ENCODE results near the gene B3GALT6.

Gene B3GALT6

DNA sequence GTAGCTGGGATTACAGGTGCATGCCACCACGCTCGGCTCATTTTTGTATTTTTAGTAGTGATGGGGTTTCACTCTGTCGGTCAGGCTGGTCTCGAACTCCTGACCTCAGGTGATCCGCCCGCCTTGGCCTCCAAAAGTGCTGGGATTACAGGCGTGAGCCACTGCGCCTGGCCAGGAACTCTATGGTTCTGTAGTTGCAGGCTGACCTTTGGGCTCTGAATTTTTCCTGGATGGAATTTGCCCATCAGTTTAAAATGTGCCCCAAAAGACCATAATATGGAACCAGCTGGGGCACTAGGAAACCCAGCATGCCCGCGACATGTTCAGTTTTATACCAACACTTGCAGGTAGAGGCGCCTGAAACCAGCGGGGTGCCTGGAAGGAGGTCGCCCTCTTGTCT is 46.6 kb downstream of the B3GALT6 start:
- in situ Hi-C loops (cut with MboI; ENCODE audit: low sequenced_read_pairs, unreplicated experiment) = no loop called here
- TF ChIP-seq, protein P1, sequence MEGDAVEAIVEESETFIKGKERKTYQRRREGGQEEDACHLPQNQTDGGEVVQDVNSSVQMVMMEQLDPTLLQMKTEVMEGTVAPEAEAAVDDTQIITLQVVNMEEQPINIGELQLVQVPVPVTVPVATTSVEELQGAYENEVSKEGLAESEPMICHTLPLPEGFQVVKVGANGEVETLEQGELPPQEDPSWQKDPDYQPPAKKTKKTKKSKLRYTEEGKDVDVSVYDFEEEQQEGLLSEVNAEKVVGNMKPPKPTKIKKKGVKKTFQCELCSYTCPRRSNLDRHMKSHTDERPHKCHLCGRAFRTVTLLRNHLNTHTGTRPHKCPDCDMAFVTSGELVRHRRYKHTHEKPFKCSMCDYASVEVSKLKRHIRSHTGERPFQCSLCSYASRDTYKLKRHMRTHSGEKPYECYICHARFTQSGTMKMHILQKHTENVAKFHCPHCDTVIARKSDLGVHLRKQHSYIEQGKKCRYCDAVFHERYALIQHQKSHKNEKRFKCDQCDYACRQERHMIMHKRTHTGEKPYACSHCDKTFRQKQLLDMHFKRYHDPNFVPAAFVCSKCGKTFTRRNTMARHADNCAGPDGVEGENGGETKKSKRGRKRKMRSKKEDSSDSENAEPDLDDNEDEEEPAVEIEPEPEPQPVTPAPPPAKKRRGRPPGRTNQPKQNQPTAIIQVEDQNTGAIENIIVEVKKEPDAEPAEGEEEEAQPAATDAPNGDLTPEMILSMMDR (IDR thresholded peaks at IDR 0.05; ENCODE audit: borderline replicate concordance, control extremely low read depth, extremely low read depth, insufficient read depth, missing control alignments) = no peak
- DNase-seq (ENCODE audit: low spot score) = no peak

DNA sequence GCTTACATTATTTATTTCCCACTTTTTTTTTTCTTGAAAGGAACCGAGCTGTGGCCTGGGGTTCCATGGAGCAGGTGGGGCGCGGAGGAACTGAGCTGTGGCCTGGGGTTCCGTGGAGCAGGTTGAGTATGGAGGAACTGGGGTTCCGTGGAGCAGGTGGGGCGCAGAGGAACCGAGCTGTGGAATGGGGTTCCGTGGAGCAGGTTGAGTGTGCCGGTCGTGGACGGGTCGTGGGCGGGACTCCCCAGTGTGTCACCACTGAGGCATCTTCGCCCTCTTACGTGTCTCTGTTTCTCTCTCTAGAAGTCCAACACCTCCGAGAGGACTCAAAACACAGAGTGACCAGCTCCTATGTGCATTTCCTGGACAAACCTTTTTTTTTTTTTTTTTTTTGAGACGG is 47.0 kb downstream of the B3GALT6 start:
- TF ChIP-seq, protein P1 (IDR thresholded peaks at IDR 0.05; ENCODE audit: borderline replicate concordance, control extremely low read depth, extremely low read depth, insufficient read depth, missing control alignments) = no peak
- in situ Hi-C loops (cut with MboI; ENCODE audit: low sequenced_read_pairs, unreplicated experiment) = no loop called here
- DNase-seq (ENCODE audit: low spot score) = no peak

DNA sequence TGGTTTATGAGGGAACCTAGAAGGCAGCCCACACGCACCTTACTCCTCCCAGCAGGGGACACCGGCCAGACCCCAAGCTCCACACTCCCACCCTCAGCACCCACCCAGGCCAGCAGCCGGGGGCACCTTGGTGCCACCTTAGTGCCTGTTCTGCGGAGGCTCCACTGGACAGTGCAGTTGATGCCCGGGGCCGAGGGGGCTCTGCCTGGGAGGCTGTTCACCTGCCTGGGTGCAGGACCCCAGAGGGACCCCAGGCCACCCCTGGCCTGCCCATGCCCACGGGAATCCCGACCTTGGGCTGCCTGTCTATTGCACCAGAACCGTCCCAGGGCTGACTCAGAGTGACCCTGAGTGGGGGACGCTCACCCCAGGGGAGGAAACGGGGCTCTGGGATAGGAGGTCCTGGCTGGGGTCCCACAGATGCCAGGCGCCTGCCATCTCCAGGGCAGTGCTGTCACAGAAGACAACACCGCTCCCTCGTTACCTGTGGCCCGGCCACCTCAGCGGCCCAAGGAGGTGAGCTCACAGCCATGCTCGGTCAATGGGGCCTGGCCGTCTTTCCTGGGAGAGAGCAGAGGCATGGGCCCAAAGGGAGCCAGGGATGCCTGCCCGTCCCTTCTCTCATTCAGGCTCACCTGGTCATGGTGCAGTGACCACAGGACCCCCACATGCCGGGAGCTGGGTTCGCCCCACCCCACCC is 48.9 kb downstream of the B3GALT6 start:
- in situ Hi-C loops (cut with MboI; ENCODE audit: low sequenced_read_pairs, unreplicated experiment) = no loop called here
- TF ChIP-seq, protein P1 (IDR thresholded peaks at IDR 0.05; ENCODE audit: borderline replicate concordance, control extremely low read depth, extremely low read depth, insufficient read depth, missing control alignments) = no peak
- no peak for DNase-seq (ENCODE audit: low spot score)

DNA sequence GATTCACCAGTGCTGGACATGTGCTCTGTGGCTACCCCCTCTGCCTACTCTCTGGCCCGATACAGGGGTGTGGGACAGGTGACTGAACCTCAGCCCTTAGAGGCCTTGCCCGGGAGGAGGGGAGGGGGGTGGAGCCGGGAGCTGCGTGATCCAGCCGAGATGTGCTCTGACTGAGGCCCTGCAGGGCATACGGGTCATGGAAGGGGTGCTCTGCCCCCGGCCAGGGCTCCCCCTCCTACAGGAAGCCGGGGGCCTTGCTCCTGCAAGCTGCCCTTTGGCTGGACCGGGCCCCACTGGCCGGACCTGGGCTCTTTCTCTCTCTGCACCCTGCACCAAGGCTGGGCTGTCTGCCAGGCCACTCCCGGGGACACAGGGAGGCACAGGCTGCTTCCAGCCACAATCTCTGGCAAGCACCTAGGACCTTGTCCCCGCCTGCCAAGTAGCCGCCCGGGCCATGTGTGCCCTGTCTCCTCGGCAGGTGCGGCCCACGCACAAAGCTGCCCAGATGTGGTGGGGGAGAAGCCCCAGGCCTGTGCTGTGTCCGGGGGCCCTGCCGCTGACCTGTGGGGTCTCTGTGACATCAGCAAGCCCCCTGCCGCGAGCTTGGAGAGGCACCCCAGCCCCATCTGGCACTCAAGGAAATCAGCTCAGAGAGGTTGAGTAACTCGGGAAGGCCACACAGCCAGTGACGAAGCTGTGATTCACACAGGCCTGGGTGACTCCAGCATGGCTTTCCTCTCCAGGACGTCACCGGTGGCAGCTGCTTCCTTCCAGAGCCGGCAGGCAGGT is 49.7 kb downstream of the B3GALT6 start:
- in situ Hi-C loops (cut with MboI; ENCODE audit: low sequenced_read_pairs, unreplicated experiment) = no loop called here
- no peak for DNase-seq (ENCODE audit: low spot score)
- TF ChIP-seq, protein P1 (IDR thresholded peaks at IDR 0.05; ENCODE audit: borderline replicate concordance, control extremely low read depth, extremely low read depth, insufficient read depth, missing control alignments) = no peak

DNA sequence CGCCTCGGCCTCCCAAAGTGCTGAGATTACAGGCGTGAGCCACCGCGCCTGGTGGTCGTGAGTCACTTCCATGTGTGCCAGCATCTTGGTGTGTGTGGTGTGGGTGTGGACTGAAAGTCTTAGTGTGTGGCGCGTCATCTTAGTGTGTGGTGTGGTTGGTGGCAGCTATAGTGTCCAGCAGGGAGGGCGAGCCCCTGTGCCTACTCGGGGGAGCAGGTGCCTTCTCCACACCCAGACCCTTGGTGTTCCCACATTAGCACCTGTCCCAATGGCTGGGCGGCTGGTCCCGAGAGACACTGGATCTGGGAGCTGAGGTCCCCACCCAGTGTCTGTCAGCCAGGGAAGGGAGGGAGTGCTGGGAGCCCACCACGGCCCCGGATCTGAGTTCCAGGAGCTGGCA is 51.0 kb downstream of the B3GALT6 start:
- in situ Hi-C loops (cut with MboI; ENCODE audit: low sequenced_read_pairs, unreplicated experiment) = no loop called here
- TF ChIP-seq, protein P1 (IDR thresholded peaks at IDR 0.05; ENCODE audit: borderline replicate concordance, control extremely low read depth, extremely low read depth, insufficient read depth, missing control alignments) = no peak
- DNase-seq (ENCODE audit: low spot score) = no peak

DNA sequence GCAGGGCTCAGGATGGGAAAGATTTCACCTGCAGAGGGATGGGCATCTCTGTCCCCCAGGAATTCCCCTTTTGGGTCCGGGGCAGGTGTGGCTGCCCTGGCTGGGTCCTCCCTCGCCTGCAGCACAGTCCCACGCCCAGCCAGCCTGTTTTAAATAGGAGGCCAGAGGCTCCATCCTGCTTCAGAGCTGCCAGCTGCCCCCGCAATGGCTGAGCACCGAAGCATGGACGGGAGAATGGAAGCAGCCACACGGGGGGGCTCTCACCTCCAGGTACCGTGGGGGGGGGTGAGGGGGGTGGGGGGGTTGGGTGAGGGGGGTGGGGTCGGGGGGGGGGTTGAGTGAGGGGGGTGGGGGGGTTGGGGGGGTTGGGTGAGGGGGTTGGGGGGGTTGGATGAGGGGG is 51.8 kb downstream of the B3GALT6 start:
- in situ Hi-C loops (cut with MboI; ENCODE audit: low sequenced_read_pairs, unreplicated experiment) = no loop called here
- TF ChIP-seq, protein P1 (IDR thresholded peaks at IDR 0.05; ENCODE audit: borderline replicate concordance, control extremely low read depth, extremely low read depth, insufficient read depth, missing control alignments) = no peak
- peak; percentile 87 for DNase-seq (ENCODE audit: low spot score)
